Stimulated activated CD8-positive, alpha-beta memory T cell treated with anti-CD3 and anti-CD28 coated beads, Interleukin-7, amount 100 ng/mL, for 48 hours (primary cell): Measurements from ENCODE around the gene HOXC6.

Experiments used
- DNase-seq, 2 donors: peaks; one replicate each; pipeline ENCODE4 v3.0.0-alpha.2; 2020; ENCODE audit warnings: low read depth in 1 of 2; ENCODE audit errors: extremely low read depth in 1 of 2

The HOXC6 gene

DNA sequence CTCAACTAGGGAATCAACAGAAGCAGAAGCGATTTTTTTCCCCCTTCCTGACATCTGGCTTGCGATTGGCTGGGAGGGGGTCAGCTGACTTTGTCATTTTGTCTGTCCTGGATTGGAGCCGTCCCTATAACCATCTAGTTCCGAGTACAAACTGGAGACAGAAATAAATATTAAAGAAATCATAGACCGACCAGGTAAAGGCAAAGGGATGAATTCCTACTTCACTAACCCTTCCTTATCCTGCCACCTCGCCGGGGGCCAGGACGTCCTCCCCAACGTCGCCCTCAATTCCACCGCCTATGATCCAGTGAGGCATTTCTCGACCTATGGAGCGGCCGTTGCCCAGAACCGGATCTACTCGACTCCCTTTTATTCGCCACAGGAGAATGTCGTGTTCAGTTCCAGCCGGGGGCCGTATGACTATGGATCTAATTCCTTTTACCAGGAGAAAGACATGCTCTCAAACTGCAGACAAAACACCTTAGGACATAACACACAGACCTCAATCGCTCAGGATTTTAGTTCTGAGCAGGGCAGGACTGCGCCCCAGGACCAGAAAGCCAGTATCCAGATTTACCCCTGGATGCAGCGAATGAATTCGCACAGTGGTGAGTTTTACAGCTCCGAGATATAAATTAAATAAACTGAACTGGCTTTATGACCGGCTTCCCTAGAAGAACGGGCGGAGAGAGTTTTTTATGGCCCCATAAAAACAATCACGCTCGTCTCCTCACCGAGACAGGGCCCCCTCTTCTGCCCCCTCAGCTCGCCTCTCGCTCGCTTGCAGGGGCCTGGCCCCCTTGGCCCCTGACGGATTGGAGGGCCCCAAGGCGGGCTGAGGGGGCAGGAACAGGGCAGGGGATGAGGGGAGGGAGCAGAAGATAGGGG lies at the start of gene HOXC6:
TSS of gene HOXC6 (plus strand) at position 127 of the 888 bp plus-strand sequence. CDS start at position 209, 82 bp downstream.
- DNase-seq: no peak

DNA sequence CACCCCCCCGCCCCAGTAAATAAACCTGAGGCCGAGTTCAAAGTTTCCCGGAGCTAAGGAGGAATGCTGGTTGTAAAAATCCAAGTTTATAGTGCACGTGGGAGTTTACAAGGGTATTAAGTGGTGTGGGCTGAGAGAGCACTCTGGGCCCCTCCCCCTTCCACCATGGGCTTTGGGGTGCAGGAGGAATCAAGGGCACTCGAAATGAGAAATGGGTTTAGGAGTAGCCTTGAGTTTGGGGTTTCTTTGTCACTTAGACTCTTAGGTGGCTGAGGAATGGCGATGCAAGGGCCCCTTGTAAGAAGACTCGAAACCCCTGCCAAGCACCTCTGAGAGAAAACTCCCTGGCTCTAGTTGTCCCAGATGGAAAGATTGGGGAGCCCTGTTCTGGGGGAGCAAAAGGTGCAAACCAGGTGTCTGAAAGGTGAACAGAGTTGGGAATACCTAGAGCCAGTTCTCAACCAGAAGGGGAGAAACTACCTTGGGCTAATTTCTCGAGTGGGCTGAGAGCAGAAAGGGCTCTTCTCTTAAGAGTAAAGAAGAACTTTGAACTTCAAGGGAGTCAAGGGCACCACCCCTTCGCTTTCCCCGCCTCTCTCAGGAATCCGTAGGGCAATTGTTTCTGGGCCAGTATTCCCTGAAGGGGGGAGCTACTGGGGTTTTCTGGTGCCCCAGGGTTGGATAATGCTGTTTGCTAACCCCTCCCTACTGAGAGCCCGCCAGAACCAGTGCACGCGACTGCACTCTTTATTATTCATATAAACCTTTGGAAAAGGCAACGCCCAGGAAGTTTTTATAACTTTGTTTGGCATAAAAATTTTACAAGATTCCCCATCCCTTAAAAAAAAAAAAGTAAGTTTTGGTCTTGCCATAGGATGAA lies 49.5 kb upstream of the HOXC6 start:
- no peak for DNase-seq

DNA sequence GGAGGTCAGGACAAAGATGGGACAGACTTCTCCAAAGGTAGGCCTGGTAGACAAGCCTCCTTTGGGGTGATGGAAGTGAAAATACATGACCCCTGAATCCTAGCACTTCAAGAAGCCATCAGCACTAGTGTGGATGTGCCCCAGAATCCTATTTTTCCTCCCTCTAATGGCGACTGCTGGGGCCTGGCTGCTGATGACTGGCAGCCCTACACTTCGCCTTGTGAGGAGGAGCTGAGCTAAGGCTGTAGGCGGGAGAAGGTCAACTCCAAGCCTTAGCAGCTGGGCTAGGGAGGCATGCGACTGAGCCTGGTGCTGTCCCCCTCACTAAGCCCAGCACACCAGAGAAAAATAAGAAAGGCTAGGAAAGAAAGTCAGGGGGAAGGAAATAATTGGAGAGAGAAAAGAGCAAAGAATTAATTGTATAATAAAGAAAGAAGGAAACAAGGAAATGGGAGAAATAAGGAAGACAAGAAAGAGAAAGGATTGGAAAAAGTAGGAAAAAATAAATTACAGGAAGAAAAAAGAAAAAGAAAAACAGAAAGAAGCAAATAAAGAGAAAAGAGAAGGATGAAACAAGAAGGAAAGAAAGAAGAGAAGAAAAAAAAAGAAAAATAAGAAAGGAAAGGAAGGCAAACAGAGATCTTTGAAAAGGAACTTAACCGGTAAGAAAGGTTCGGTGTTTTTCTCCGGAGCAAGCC lies 48.0 kb upstream of the HOXC6 start:
- DNase-seq: no peak

DNA sequence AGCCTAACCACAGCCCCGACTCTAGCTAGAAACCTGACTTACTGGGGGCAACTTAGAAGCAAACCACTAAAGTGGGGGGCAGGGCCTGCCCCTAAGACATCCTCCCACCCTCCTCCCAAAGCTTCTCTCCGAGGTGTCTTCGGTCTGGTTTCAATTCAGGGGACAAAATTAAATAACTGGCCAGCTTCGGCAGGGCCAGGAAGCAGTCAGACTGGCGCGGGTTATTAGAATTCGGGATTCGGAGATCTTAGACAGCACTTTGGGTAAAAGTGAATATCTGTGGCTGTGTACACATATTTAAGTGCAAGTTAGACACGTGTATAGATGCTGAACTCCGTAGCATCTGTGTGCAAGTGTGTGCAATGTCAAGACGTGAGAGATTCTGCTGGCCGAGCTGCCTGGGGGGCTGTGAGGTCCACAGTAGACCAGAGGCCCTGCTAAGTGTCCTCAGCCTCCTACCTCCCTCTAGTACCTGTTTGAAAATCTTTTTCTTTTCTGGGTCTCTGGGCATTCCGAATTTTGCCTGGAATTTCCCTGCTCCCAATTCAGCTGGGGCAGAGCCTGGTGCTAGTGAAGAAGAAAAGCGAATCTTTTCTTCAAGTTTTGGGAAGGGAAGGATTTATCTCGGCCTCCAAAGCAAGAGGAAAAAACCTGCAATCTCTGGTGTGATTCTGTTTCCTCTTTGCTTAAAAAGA lies 47.3 kb upstream of the HOXC6 start:
- DNase-seq: no peak

DNA sequence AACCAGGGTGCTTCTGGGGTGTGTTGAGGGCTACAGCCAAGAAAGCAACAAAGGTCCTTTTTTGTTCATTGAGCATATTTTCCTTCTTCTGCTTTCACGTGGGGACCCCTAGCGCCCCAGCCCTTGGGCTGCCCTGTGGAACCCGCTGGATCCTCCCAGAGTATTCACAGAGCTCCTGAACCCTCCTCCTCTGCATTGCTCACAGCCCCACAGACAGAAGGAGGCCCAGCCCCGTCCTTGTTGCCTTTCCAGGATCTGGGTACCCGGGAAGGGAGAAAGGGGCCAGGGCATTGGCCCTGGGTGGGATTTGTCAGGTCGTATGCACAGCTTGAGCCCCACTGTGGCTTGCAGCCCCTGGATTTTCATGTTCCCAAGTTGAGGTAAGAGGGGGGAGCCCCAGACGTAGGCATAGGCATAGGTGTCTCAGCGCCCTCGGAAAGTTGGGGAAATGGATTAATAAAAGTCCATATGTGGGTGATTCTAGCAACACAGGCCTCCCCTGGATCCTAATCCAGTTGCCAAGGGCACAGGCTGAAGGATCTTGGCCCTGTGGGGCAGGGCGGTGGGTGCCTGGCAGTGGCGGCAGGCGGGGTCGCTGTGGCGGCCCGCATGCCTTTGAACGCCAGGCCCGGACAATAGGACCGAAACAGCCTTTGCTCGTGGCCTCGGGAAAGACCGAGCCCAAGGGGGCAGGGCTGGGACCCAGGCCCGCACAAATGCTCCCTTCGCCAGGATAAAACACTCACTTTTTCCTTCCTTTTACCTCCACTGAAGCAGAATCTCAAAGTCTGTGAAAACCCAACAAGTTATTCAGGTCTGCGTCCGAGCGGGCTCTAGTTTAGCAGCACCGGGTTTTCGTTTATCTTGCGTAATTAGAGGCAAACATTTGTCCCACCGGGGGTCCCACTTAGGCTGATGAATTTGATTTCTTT lies 46.3 kb upstream of the HOXC6 start:
- DNase-seq: no peak

DNA sequence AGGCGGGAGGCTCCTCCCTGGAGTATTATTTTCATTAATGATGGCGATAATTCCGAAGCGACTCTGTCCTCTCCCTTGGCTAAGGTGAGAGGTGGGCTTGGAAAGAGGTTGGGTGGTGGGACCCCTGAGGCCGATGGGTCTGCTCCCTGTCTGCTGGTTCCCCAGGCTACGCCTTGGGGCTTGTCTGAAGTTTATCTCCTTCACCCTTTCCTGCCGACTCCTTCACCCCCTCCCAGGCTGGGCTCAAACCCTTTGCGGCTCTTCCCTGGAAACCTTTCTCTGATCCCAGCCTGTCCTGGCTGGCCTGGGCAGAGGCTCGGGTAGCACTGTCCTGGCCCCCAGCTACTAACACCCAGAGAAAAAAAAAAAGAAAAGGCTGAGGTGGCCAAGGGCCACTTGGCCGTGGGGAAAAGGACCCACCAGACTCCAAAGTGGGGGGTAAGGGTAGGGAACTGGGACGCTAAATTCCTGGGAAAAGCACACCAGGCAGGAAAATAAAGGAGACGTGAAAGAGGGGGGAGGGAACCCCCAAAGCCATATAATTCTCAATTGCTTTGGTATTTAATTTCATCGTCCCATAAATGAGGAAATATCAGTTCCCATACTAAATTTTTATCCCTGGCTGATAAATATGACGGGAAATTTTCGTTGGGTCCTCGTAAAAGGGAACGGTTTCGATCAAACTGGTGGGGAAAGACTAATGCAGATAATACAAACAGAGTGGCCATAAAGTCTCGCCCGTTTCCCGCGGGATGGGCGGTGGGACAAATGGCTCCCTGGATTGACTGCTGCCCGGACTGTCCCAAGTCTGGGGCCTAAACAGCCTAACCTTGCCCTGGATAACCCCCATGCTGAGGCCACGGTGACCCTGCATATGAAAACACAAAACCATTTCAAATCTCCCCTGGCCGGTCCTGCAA lies 45.3 kb upstream of the HOXC6 start:
- DNase-seq: no peak

DNA sequence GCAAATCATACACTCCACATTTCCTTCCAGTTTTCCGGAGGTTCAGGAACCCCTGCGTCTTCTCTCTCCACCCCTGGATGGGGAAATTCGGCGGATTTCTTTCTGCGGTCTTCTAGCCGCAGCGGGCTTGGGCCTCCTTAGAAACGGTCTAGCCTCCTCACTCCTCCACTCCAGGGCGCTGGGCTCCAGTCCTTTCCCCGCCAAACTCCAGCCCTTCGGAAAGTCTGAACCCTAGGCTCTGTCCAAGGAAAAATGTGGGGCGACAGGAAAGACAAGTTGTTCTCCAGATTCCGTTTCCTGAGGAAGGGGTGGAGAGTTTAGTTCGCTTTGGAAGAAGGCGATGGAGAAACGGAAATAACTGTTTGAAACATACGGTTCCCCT lies 44.7 kb upstream of the HOXC6 start:
- DNase-seq: no peak

DNA sequence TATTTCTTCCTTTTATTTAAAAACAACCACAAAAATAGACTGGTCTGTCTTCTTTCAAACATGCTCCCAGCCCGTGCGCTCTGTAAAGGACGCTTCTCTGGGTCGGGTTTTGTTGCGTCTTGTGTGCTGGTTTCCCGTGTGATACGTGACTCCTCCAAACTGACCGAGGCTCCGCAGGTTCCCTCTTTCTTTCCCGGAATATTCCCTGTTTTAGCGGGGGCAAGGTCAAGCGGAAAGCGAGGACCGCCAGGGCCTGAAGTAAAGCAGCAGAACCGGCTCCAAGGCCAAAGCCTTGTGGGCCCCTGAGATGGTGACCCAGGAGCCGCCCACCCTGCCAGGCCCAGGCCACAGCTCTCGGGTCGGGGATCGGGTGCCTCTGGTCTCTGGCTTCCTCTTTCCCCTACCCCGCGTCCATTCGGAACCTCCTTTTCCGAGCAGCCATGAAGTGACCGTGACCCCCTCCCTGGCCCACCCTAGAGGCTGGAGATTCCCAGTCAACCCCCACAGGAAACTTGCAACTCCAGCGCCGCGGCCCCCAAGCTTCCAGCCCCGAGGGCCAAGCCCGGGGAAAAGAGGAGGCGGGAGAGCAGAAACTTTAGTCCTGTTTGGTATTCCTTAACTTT lies 44.2 kb upstream of the HOXC6 start:
- no peak for DNase-seq

DNA sequence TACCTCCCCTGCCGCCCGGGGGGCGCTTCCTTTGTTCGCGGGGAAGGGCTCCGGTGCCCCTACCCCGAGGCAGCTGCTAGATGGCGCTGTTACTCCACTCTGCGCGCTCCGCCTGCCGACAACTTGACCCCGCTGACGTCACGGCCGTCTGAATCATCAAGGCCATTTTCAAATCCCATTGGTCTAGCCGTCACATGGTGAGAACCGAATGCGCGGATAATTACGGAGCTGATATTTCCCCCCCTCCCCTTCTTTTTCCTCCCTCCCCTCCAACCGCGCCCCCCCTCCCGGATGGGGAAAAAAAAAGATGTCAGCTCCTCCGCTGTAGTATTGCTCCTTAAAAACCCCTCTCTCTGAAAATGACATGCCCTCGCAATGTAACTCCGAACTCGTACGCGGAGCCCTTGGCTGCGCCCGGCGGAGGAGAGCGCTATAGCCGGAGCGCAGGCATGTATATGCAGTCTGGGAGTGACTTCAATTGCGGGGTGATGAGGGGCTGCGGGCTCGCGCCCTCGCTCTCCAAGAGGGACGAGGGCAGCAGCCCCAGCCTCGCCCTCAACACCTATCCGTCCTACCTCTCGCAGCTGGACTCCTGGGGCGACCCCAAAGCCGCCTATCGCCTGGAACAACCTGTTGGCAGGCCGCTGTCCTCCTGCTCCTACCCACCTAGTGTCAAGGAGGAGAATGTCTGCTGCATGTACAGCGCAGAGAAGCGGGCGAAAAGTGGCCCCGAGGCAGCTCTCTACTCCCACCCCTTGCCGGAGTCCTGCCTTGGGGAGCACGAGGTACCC lies 43.1 kb upstream of the HOXC6 start, which contains the start of gene HOXC10:
TSS of gene HOXC10 (plus strand) at position 246 of the 791 bp plus-strand sequence. CDS start at position 360, 114 bp downstream.
- peak; percentile 69 to 85 for DNase-seq

DNA sequence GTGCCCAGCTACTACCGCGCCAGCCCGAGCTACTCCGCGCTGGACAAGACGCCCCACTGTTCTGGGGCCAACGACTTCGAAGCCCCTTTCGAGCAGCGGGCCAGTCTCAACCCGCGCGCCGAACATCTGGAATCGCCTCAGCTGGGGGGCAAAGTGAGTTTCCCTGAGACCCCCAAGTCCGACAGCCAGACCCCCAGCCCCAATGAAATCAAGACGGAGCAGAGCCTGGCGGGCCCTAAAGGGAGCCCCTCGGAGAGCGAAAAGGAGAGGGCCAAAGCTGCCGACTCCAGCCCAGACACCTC lies 42.6 kb upstream of the HOXC6 start:
- no peak for DNase-seq

DNA sequence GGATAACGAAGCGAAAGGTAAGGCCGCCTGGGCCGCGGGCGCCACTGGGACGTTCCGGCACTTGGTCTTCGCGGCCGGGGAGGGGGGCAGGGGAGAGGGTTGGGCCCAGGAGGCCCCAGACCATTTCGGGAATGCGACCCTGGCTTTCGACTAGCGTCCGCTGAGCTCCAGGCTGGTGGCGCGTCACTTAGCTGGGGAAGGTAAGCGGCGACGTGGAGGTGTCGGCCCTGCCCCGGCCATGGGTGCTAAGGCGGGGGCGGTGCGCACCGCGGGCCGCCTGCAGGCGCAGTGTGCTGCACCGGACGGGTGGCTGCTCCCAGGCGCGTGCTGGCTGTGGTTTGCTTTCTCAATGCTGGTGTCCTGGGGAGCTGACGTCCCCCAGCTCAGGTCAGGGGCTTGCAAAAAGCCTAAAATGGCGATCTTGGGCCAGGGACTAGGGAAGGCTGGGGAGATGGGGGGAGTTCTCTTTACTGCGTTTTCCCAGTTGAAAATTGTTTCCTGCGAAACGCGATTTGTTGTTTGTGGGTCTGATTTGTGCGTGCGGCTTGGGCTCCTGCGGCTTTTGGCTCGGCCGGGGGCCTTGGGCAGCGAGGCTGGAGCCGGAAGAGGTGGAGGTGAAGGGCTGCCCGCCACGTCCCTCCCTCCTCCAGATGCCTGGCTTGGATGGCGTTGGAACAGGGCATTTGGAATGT lies 42.1 kb upstream of the HOXC6 start:
- no peak for DNase-seq

DNA sequence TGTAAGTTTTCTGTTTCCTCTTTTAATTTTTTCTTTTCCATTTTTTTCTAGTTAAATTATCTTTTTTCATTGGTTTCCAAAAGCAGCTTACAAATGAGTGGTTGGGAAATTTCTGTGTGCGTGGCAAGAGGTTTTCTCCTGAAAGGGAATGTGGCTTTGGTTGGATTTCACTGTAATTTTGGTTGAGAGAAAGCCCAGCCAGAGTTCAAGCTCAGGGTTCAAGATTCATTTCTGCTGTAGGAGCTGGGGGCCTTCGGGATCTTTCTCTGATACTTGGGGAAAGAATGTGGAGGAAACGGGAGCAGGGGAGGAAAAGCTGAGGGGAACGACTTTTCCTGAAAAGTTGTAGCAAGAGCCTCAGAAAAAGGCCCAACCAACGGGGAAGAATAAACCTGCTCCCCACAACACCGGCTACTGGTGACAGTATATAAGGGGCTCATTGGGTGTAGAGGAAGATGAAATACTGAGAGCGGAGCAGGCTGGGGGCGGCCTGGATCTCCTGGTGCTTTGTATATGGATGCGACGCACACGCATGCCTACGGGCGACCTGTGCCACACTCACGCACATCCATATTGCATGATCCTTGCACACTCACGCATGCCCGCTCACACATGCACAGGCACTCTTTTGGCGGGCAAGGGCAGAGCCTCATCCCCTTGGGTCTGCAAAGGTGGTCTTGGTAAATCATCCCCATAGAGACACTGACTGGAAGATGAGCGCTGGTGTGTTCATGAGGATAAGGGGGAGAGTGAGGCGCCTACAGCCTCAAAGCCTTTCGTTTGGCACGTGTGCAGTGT lies 41.4 kb upstream of the HOXC6 start:
- DNase-seq: no peak

DNA sequence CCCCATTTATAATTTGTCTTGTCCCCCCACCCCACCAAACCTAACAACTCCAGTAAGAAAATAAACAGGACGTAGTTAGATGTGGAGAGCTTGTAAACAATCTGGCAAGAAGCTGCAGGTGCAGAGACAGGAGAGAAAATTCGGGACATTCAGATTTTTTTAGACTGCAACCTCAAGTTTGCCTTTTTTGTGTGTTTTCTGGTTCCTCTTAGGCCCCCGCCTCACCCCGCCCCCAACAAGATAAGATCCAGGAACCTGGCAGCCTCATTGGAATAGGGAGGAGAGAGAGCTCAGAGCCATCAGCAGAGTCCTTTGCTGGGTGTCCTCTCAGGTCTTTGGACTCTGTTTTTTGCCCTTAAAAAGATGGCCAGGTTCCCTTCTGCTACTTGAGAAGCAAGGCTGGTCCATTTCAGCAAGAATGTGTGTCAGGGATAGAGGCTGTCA lies 40.4 kb upstream of the HOXC6 start:
- DNase-seq: no peak

DNA sequence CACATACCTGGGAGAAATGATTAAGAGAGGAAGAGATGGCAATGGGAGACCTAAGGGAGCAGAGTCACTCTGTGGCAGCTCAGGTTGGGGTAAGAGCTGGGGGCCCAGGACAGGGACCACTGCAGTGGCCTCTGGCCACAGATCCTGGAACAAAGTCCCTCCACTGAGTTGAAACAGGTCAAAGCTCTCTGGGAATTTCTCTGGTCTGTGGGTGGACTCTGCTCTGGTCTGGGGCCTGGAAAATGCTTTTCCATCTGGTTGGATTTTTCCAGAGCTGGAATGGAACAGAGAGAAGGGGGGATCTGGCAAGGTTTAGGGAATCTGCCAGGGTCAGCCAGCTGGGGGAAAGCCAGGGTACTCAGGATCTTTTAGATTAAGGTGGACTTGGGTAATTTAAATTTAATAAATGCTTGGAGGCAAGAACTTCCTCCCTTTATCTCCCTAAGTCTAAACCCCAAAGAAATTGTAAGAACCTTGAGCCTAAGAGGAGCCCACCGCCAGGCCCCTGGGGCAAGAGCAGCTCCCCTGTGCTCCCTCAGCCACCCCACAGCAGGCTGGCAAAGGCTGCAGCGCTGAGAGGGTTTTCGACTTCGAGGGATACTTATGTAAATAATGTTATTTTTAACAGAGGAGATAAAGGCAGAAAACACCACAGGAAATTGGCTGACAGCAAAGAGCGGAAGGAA lies 39.6 kb upstream of the HOXC6 start:
- DNase-seq: no peak
